T-helper 17 cell (primary cell): ENCODE measurements around the gene SAT2. TPM values are rescaled to one million over a fixed set of nuclear protein-coding genes. Genes with fewer than 3 reads are reported as not detected.

ENCODE experiments used
- ATAC-seq: fragments of 150-1000 bp; cut with Tn5 transposase; 2 replicates; pipeline ENCODE4 v1.10.0; 2021; ENCODE audit warnings: mild to moderate bottlenecking, moderate library complexity
- DNase-seq, 3 donors: peaks; one replicate each; pipeline versions ENCODE4 v3.0.0 to v3.0.0-alpha.2; 2020 to 2021
- H3K9me3 ChIP-seq: one replicate; pipeline ENCODE4 v1.7.0; 2013; ENCODE audit warnings: low read length, mild to moderate bottlenecking; ENCODE audit not compliant: control insufficient read depth, poor library complexity, severe bottlenecking
- H3K27ac Mint-ChIP-seq: one replicate; pipeline ENCODE4 v1.8.0; 2022; ENCODE audit warnings: mild to moderate bottlenecking, moderate library complexity, mixed read lengths
- H3K27me3 Mint-ChIP-seq: one replicate; pipeline ENCODE4 v1.8.0; 2022; ENCODE audit warnings: mixed read lengths
- H3K36me3 Mint-ChIP-seq: one replicate; pipeline ENCODE4 v1.8.0; 2022; ENCODE audit warnings: low read depth, mixed read lengths
- H3K4me1 Mint-ChIP-seq: one replicate; pipeline ENCODE4 v1.8.0; 2022; ENCODE audit warnings: mild to moderate bottlenecking, mixed read lengths
- H3K4me3 Mint-ChIP-seq: one replicate; pipeline ENCODE4 v1.8.0; 2022; ENCODE audit warnings: mild to moderate bottlenecking, moderate library complexity, mixed read lengths
- total RNA-seq, 4 donors: library from RNA in 2 of 4; stranded (reverse) in 2 of 4; gene quantifications; one replicate each; pipeline ENCODE4 v1.2.3 and lab custom pipeline; 2022 to 2026

SAT2 gene
- total RNA-seq (10 to 100 TPM; 39.1 to 42.9 TPM), total RNA-seq (lab: John Stamatoyannopoulos, UW) (21.6 to 40.9 reads per million in 2 donors)

DNA sequence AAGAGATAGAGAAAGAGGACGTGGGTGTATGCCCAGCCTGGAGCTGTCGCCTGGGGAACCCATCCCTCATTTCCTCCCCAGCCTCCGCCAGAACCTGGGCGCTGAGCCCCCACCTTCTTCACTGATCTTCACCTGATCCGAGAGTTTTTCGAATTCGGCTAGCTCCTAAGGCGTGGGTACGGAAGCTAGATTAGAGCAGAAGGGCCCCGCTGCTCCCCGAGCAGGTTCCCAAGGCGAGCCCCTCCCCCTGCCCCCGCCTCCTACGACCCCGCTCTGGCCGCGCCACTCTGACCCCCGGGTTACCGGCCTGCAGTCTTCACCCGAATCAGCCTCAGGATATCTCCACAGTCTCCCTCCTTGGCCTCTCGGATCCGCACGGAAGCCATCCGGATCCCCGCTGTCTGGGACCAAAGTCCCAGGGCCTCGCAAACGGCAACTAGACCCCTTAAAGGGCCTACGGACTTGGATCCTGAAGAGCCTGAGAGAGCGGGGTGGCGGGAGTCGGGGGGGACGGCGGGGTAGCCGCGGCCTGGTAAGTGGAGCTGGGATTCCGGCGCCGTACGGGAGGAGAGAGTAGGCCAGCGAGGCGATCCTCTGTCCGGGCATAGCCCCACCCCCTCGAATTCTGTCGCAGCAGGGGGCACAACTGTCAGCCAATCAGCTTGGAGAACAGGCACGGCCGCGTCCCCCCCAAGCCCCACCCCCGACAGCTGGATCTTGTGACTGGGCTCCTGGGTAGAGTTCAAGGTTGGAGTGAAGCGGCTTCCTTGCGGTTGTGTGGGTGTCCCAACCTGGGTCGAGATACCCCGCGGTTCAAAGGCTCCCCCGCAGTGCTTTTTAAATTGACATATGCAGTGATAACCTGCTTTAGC is at the start of gene SAT2:
Gene SAT2 (minus strand): TSS at position 572 of the 872 bp plus-strand sequence. CDS start 186 bp downstream, at position 386.
- peak; percentile 54 to 78 (median 71) for DNase-seq
- ATAC-seq = peak; percentile 93
- Mint-ChIP-seq H3K4me3 (peak within 1 kb of the TSS; percentile 88), H3K4me1 (peaks cover 13% of the 10 kb centered on the region), H3K27me3 (no peaks in the 10 kb centered on the region), H3K36me3 (no peaks in the 10 kb centered on the region), H3K27ac (peak within 1 kb of the TSS; percentile 85)
- no peaks in the 10 kb centered on the region for H3K9me3 ChIP-seq

DNA sequence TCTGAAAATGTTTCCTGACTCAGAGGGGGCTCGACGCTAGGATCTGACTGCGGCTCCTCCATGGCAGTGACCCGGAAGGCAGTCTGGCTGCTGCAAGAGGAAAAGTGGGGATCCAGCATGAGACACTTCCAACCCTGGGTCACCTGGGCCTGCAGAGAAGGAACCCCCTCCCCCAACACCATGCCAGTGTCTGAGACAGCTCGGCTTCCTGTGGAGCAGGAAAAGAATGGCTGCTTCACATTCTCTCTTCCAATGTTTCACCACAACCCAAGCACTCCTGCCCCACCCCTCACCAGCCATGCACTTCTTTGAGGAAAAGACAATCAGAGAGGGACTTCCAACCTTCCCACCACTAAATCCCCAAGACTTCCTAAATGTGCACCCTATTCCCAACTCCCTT is 48.9 kb upstream of the SAT2 start:
- no peak overlapping the region for H3K4me3 Mint-ChIP-seq
- peaks cover 9% of the 10 kb centered on the region for H3K9me3 ChIP-seq
- DNase-seq (no peak), ATAC-seq (no peak)
- peaks cover 11% of the 10 kb centered on the region for H3K36me3 Mint-ChIP-seq
- H3K27ac Mint-ChIP-seq = no peak overlapping the region
- peaks cover 14% of the 10 kb centered on the region for H3K4me1 Mint-ChIP-seq
- no peaks in the 10 kb centered on the region for H3K27me3 Mint-ChIP-seq

DNA sequence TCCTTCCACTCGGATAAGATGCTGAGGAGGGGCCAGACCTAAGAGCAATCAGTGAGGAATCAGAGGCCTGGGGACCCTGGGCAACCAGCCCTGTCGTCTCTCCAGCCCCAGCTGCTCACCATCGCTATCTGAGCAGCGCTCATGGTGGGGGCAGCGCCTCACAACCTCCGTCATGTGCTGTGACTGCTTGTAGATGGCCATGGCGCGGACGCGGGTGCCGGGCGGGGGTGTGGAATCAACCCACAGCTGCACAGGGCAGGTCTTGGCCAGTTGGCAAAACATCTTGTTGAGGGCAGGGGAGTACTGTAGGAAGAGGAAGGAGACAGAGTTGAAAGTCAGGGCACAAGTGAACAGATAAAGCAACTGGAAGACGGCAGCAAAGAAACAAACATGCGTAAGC is 47.3 kb upstream of the SAT2 start:
- DNase-seq (no peak), ATAC-seq (no peak)
- peaks cover 10% of the 10 kb centered on the region for H3K4me1 Mint-ChIP-seq
- H3K27ac Mint-ChIP-seq = no peak overlapping the region
- H3K27me3 Mint-ChIP-seq = no peaks in the 10 kb centered on the region
- H3K9me3 ChIP-seq = peaks cover 9% of the 10 kb centered on the region
- H3K36me3 Mint-ChIP-seq = peaks cover 11% of the 10 kb centered on the region
- H3K4me3 Mint-ChIP-seq = no peak overlapping the region

DNA sequence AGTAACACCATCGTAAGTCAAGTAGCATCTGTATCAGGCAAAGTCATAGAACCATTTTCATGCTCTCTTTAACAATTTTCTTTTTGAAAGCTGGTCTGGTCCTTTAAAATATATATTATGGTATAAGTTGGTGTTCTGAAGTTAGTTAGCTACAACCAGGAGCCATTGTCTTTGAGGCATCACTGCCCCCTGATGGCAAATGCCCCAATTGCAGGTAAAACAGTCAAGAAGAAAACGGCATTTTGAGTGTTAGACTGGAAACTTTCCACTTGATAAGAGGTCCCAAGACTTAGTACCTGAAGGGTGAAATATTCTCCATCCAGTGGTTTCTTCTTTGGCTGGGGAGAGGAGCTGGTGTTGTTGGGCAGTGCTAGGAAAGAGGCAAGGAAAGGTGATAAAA is 45.6 kb upstream of the SAT2 start:
- H3K9me3 ChIP-seq = peaks cover 9% of the 10 kb centered on the region
- no peak overlapping the region for H3K4me3 Mint-ChIP-seq
- no peak for ATAC-seq
- DNase-seq = no peak
- no peaks in the 10 kb centered on the region for H3K27me3 Mint-ChIP-seq
- peaks cover 11% of the 10 kb centered on the region for H3K36me3 Mint-ChIP-seq
- H3K27ac Mint-ChIP-seq = no peak overlapping the region
- peaks cover 8% of the 10 kb centered on the region for H3K4me1 Mint-ChIP-seq

DNA sequence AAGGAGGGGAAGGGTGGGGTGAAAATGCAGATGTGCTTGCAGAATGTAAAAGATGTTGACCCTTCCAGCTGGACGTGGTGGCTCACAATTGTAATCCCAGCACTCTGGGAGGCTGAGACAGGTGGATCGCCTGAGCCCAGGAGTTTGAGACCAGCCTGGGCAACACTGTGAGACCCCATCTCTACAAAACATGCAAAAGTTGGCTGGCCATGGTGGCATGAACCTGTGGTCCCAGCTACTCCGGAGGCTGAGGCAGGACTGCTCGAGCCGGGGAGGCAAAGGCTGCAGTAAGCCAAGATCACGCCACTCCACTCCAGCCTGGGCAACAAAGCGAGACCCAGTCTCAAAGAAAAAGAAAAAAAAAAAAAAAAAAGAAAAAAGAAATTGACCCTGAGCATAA is 40.9 kb upstream of the SAT2 start:
- Mint-ChIP-seq H3K27ac (no peak overlapping the region), H3K4me3 (no peak overlapping the region), H3K36me3 (no peaks in the 10 kb centered on the region), H3K27me3 (no peaks in the 10 kb centered on the region), H3K4me1 (no peaks in the 10 kb centered on the region)
- DNase-seq = no peak
- no peak for ATAC-seq
- H3K9me3 ChIP-seq = peaks cover 4% of the 10 kb centered on the region

DNA sequence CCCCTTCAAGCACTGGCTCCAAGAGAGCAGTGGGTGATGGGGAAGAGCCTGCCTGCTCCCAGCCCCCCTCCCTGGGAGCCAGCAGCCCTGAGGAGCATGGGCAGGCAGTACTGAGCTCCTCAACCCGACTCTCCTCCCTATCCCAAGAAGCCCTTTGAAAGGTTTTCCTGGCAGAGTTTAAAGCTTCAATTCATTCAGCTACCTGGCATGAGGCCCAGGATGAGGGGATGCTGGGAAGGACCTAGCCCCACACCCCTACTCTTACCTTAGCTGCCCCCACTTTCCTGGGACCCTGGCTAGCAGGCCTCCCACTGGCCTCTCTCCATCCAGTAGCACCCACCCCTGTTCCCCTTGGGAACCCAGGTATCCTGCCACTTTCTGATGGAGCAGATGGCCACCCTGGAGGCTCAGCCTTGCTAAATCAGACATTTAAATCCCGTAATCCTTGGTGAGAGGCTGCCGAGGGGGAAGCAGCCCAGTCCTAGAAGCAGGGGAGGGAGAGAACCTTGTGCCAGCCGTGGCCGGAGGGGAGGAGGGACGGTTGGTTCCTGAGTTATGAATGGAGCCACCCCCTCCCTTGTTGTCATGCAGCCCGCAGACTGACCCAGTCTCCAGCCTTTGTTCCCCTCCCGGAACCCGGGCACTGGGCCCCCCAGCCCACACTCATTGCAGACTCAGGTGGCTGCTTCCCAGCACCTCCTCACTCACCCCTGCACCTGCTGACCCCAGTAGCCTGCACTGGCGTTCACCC is 40.2 kb upstream of the SAT2 start:
- H3K9me3 ChIP-seq = no peaks in the 10 kb centered on the region
- Mint-ChIP-seq H3K27ac (no peak overlapping the region), H3K4me1 (no peaks in the 10 kb centered on the region), H3K27me3 (no peaks in the 10 kb centered on the region), H3K4me3 (no peak overlapping the region), H3K36me3 (no peaks in the 10 kb centered on the region)
- DNase-seq (no peak), ATAC-seq (no peak)

DNA sequence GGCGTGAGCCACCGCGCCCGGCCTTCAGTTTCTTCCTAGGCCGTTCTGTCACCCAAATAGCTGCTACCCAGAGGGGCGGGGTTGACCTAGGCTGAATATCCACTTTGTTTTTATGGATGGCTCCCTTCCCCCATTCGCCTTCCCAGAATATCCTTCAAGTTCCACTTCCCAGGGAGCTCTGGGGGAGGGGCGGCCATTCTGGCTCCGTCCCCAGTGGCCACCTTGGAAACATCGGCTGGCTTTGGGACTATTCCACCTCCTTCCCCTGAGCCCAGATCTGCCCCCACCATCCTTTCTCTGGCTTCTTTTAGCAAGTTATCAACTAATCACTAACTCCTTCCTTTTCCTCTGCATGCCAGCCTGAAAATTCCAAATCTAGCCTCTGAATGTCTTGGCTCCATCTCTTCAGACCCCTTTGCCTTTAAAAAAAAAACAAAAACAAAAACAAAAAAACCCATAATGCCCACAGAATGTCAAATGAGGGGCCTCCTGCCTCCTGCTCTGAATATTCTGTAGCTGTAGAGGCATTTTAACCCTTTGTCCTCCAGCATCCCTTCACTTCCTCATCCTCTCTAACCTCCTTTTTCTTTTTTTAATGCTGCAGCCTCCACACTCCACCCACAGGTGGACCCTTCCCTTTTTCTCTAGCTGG is 29.5 kb upstream of the SAT2 start:
- peaks cover 6% of the 10 kb centered on the region for H3K27me3 Mint-ChIP-seq
- H3K4me3 Mint-ChIP-seq = no peak overlapping the region
- no peak for ATAC-seq
- H3K36me3 Mint-ChIP-seq = no peaks in the 10 kb centered on the region
- H3K27ac Mint-ChIP-seq = no peak overlapping the region
- peaks cover 4% of the 10 kb centered on the region for H3K4me1 Mint-ChIP-seq
- DNase-seq = no peak
- no peaks in the 10 kb centered on the region for H3K9me3 ChIP-seq

DNA sequence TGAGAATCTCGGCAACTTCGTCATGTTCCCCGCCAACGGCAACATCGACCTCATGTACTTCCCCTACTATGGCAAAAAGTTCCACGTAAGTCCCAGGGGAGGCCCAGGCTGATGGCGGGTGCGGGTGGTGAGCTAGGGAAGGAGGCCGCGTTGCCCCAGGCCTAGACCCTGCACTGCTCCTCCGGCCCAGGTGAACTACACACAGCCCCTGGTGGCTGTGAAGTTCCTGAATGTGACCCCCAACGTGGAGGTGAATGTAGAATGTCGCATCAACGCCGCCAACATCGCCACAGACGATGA is 27.9 kb upstream of the SAT2 start:
- Mint-ChIP-seq H3K27me3 (peaks cover 15% of the 10 kb centered on the region), H3K4me3 (no peak overlapping the region), H3K4me1 (peaks cover 10% of the 10 kb centered on the region), H3K27ac (no peak overlapping the region), H3K36me3 (peaks cover under 1% of the 10 kb centered on the region)
- H3K9me3 ChIP-seq = no peaks in the 10 kb centered on the region
- ATAC-seq = no peak
- no peak for DNase-seq

DNA sequence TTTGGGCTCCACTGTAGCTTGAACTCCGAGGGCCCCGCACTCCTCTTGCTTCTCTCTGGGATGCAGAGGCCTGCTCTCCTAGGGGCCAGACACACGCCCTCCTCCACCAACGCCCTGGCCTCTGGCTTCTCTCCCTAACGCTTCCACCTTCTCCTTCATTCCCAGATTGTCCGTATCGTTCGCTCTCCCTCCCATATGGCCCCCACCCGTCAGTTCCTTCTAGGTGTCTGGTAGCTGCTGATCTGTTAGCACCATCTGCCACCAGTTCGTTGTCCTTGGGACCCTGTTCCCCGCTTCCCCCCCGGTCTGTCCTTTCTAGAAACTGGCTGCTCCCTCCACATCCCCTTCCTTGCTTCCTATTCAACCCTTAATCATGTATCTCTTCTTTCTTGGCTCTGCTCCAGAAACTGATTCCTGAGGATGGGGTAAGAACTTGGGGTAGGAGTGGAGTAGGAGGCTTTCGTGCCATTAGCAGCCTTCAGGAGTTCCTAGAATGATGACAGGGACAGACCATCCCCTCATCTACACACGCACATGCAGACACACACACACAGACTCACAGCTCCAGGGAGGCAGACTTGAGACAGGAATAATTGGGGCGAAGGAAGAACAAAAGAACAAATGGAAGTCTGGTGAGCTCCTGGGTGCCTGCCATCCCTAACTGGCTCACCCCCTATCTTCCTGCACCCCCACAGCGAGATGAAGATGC is 27.4 kb upstream of the SAT2 start:
- no peak for DNase-seq
- H3K27me3 Mint-ChIP-seq = peaks cover 20% of the 10 kb centered on the region
- H3K36me3 Mint-ChIP-seq = peaks cover 3% of the 10 kb centered on the region
- no peak for ATAC-seq
- no peak overlapping the region for H3K4me3 Mint-ChIP-seq
- H3K4me1 Mint-ChIP-seq = peaks cover 15% of the 10 kb centered on the region
- H3K27ac Mint-ChIP-seq = no peak overlapping the region
- H3K9me3 ChIP-seq = no peaks in the 10 kb centered on the region

DNA sequence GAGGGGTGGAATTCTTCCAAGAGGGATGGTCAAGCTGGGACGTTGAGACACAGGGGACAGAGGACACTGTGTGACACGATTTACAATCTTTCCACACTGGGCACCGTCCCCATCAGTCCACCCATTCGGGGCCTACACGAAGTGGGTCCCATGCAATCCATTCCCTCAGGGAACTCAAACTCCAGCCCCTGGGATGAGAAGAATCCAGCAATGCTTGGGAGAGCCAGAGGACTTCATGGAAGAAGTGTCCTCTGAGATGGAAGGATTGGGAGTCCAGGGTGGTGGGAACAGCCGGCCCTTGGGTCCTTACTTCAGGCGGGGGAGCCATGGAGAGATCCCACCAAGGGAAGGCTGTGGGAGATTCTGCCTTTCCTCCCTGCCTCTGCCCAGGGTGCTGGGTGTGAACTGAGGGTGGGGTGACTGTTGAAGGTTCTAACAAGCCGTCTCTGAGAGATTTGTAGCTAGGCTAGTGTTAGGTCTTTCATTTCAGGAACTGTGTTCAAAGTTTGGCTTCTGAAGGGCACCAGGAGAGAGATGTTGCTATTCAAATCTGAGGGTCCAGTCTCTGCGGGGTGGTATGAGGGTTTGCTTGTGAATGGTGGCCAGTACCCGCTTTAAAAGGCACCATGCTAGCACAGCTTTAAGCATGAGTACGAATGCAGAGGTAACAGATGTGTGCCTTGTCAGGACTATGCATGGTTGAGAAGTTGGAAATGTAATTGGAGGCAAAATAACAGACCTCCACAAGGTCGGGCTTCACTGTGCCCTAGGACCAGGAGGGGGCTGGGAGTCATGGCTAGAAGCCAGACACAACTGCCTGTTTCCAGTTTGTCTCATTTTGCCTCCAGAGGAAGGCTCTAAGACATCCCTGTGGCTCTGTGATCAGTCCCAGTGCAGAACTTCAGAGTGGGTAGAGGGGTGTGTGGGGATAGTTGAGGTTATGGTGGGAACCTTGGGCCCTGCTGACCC is 25.1 kb upstream of the SAT2 start:
- peaks cover 19% of the 10 kb centered on the region for H3K4me1 Mint-ChIP-seq
- no peaks in the 10 kb centered on the region for H3K9me3 ChIP-seq
- H3K36me3 Mint-ChIP-seq = peaks cover 3% of the 10 kb centered on the region
- no peak for DNase-seq
- H3K27me3 Mint-ChIP-seq = peaks cover 31% of the 10 kb centered on the region
- no peak for ATAC-seq
- H3K27ac Mint-ChIP-seq = no peak overlapping the region
- peak overlapping the region; percentile 74 for H3K4me3 Mint-ChIP-seq

DNA sequence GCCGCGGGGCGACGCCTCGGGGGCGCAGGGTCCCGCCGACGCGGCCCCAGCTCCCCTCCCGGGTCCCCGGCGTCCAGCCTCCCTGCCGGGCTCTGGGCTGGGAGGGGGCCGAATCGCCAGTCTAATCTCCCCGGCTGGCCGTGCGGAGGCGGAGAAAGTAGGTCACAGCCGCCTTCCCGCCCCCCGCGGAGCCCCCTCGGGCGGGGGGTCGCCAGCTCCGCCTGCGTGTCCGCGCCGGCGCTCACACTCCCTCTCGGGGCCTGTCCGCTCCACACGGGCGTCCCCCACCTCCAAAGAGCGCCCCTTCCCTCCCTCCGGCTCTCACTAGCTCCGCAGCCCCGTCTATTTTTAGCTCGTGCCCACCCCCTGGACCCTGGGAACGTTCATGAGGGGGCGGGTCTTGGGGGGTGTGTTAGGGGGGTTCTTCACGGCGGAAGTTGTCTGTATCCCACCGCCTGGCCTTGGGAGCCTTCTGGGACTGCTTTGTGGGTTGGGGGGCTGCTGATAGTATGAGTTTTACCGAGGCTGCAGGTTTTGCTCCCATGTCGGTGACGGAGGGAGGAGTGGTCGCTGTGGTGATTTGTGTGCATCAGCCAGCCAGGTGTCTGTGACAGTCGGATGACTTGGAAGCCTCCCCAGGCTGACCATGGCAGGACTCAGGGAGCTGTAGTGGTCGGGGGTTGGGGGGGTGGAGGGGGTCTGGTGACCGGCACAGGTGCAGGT is 24.2 kb upstream of the SAT2 start:
- H3K9me3 ChIP-seq = no peaks in the 10 kb centered on the region
- ATAC-seq (no peak), DNase-seq (no peak)
- no peak overlapping the region for H3K27ac Mint-ChIP-seq
- H3K4me1 Mint-ChIP-seq = peaks cover 19% of the 10 kb centered on the region
- H3K27me3 Mint-ChIP-seq = peaks cover 31% of the 10 kb centered on the region
- peak overlapping the region; percentile 74 for H3K4me3 Mint-ChIP-seq
- peaks cover 3% of the 10 kb centered on the region for H3K36me3 Mint-ChIP-seq
